ENCODE data around the gene AGXT.

AGXT gene

DNA sequence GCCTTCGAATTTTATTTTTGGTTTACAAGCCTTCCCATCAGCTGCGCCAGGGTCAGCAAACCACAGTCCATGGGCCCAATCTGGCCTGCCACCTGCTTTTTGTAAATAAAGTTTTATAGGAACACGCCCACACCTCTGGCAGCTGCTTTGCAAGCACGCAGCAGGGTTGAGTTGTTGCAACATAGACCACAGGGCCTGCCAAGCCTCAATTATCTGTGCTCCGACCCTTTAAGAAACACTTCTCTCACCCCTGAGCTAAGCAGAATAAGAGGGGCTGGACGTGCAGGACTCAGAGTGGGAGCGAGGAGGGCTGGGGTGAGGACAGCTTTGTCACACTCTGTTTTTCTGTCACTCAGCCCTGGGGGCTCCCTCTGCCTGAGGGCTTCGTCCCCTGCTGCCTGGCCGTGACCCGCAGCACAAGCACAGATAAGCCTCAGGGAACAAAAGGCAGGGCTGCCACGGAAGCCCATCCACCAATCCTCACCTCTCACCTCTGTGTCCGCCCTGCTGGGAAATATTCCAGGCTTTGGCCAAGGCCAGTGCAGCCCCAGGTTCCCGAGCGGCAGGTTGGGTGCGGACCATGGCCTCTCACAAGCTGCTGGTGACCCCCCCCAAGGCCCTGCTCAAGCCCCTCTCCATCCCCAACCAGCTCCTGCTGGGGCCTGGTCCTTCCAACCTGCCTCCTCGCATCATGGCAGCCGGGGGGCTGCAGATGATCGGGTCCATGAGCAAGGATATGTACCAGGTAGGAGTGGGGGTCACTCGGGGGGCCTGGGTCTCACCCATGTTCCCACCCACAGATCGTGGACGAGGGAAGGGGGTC is at the start of gene AGXT:
Gene AGXT, plus strand, starts transcription at position 539 of the 823 bp plus-strand sequence. Its CDS starts 42 bp downstream, at position 581.
- peak; percentile 52 for DNase-seq (ENCODE audit: low spot score)

DNA sequence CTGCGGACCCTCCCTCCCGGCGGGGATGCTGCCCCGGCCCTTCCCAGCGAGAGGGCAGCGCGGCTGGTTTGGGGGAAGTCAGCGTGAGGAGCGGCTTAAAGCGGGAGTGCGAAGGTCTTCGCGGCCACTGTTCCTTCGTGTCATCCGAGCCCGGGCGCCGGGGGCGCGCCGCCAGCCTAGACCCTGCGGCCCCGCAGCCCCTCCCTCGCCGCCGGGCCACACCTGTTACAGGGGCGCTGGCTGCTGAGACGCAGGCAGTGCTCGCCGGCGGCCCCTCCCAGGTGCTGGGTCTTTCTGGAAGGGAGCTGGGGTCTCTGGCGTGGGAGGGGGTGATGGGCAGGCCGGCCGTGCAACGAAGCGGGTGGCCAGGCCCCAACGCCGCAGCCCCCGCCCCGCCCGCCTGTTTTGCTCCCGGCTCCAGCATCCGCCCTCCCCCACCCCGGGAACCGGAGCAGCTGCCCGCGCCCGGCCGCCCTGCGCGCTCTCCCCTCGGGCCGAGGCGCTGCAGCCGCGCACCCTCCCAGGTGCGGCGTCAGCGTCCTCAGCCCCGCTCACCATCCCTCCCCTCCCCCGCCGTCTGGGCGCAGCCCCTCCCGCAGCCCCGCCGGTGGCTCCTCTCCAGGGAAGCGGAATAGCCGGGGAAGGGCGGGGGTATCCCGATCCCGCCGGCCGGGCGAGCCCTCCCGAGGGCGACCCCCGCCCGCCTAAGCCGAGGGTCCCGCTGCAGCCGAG is 49.3 kb upstream of the AGXT start:
- DNase-seq (ENCODE audit: low spot score), result no peak

DNA sequence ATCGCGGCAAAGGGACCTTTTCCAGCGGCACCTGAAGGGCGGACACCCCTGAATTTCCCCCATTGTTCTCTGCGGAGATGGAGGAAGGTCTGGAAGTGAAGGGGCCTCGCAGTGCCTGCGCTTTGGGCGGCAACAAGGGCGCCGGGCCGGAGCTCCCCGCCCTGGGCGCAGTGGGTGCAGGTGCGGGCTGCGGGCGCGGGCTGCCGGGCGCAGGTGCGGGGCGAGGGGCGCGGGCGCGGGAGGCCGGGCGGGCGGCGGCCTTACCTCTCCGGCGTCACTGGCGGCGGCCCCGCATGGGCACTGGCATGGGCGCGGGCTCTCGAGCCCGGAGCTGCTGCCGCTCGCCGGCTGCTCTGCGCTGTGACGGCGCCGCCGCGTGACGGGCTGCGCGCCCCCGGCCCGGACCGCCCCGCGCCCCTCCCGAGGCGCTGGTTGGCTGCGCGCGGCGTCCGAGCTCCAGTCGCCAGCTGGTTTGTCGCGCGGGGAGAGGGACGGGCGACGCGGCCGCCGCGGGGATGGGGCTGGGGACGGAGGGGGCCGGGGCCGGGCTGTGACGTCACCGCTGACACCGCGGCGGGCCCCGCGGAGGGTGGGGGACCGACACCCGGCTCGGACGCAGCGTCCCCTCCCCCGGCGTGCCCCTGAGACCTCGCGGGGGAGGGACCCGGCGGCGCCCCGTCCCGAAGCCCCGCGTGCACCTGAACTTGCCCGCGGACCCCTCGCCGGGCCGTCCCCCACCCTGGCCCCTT is 48.6 kb upstream of the AGXT start, which contains the start of gene KIF1A:
Gene KIF1A, minus strand, starts transcription at position 362 of the 749 bp plus-strand sequence. CDS start 22,467 bp downstream, outside the sequence.
- no peak for DNase-seq (ENCODE audit: low spot score)

DNA sequence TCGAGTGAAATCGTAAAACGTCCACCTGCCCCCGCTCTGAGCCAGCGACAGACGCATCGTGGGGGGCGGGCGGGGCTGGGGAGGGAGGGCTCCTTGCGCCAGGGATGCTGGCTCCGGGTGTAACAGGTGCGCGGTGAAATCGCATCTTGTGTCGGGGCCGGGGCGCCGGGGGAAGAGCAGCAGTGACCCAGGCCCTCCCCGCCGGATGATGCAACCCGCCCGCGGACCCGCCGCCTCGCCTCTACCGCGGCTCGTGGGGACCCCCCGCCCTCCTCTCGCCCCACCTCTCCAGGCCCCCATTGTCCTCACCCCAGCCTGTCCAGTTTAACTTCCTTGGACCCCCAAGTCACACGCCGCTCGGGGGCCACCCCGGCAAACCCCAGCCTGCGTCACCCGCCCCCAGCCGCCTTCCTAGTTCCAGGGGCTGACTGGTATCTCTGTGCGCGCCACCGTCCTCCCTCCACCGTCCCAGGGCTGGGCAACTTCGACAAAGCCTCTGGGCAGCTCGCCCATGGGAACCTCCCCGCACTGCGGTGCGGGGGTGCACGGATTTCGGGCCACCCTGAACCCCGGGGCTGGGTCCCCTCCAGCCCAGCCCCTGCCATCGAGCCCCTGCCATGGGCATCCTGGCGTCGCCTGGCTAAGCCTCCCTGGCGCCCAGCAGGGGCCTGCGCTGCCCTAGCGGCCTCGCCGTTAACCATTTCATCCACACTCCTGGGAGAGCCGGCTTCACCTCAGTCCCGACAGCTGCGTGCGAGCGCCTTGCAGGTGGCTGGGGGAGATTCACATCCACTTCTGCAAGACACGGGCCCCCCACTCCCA is 47.8 kb upstream of the AGXT start:
- no peak for DNase-seq (ENCODE audit: low spot score)

DNA sequence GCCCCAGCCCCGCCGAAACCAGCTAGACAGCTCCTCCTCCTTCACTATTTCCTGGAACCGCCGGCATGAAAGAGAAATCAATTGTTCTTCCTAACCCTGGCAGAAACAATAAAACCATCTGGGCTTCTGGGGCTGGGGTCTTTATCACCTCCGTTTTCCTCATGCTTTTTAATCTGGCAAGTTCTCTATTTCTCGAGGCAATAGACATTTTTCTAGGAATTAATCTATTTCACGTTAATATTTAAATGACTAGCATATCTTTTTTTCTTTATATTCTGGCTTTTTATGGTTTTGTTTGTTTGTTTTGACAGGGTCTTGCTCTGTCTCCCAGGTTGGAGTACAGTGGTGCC is 47.2 kb upstream of the AGXT start:
- DNase-seq (ENCODE audit: low spot score), result no peak

DNA sequence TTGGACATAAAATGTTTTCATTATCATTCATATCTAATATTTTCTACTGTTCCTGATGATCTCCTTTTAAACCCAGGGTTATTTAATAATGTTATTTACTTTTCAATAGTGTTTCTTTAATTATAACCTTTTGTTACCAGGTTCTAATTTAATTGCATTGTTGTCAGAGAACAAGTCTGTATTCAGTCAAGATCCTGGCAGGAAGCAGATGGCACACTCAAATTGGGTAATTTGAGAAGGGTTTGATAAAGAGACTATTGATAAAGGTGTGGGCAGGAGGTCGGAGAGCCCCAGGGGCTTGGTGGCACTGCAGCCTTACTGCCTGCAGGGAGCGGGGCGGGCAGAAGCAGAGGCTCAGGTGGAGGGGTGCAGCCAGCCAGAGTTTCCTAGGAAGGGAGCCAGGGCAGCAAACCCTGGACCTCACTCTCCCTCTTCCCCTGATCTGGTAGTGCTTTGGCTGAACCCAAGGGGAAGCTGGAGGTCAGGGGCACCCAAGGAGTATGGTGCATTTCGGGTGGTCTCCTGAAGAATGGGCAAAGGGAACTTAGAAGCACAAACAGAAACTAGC is 46.3 kb upstream of the AGXT start:
- no peak for DNase-seq (ENCODE audit: low spot score)

DNA sequence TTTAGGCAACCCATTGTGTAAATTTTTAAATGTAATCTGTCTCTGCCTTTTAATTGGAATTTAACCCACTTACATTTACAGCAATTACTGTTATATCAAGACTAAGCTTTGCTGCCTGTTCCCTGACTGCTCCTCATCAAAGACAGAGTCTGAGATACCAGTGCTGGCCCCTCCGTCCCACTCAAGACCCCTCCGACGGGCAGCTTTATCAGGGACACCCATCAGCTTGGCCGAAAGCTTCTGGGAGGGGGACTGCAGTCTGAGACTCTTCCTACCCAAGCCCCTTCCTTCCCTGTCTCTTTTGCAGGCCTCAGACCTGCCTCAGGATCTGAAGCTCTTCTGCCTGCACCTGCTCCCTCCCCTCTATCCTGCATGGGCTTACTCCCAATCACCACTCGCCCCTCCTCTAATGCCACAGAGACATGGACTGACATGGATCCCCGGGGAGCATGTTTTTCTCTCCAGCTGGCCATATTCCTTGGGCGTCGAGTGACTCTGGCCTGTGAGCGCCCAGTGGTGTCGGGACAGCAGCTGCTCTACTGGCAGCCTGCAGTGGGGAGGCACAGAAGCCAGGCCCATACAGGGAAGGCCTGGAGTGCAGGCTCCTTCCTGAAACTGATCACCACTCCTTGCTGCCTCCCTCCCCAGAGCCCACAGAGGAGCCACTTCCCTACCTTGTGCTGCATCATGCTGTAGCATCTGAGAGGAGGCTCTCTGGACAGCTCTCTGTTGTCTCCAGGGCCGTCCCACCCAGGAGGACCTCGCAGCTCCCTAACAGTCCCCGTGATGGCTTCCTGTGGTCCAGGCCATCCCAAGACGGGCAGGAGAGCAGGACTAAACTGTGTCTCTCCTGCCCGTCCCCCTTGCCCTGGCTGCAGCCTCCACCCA is 44.9 kb upstream of the AGXT start:
- DNase-seq (ENCODE audit: low spot score), result no peak

DNA sequence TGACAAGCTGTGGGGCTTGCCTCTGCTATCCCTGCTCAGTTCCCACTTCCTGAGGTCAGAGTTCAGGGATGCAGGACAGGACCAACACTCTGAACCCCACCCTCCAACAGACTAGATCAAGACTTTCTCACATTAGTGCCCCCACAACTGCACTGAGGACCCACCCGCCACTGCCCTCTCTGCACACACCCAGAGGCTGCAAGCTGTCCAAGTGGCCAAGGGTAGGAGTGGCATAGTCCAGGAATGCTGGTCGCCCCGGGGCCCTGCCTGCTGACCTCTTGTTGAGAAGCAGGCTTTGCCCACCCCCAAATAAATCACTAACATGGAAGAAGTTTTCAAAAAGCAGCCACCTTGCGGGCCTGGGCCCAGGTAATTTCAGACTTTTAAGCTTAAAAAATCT is 43.1 kb upstream of the AGXT start:
- DNase-seq (ENCODE audit: low spot score), result no peak

DNA sequence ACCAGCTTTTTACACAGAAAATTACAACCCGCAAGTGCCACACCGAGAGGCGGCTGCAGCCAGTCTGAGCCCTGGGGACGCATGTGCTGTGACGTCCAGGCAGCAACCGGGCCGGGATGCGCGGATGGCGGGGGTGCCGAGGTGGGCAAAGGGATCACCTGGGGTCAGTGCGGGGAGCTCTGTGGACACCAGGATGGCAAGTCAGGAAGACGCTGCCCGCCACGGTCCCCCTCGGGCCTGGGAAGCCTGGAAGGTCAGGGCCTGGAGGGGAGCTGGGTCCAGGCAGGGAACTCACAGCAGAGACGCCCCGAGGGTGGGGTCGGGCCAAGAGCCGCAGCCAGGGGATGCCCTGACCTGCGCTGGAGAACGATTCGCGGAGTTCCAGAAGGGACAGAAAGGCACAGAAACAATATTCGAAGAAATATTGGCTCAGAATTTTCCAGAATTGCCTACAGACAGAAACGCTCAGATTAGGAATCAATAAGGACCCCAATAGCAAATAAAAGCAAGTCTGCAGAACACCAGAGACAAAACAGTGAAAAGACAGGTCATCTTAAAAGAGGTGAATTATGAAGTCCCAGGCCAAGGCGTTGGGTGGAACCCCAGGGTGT is 36.9 kb upstream of the AGXT start:
- DNase-seq (ENCODE audit: low spot score), result no peak

DNA sequence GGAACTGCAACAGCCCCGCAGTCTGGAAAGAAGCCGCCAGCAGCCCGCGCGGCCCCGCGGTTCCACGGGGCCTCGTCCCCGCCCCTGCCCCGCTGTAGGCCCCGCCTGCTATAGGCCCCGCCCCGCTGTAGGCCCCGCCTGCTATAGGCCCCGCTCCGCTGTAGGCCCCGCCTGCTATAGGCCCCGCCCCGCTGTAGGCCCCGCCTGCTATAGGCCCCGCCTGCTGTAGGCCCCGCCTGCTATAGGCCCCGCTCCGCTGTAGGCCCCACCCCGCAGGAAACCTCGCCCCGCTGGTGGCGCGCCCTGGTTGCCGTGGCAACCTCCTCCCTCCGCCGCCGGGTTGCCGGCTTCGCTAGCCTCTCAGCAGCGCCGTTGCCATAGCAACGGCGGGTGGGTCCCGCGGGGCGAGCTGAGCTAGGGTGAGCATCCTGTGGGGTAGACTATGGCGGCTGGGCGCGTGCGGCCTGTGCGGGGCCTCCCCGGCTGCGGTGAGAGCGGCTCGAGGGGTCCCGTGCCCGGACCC is 36.4 kb upstream of the AGXT start:
- peak; percentile 83 for DNase-seq (ENCODE audit: low spot score)

DNA sequence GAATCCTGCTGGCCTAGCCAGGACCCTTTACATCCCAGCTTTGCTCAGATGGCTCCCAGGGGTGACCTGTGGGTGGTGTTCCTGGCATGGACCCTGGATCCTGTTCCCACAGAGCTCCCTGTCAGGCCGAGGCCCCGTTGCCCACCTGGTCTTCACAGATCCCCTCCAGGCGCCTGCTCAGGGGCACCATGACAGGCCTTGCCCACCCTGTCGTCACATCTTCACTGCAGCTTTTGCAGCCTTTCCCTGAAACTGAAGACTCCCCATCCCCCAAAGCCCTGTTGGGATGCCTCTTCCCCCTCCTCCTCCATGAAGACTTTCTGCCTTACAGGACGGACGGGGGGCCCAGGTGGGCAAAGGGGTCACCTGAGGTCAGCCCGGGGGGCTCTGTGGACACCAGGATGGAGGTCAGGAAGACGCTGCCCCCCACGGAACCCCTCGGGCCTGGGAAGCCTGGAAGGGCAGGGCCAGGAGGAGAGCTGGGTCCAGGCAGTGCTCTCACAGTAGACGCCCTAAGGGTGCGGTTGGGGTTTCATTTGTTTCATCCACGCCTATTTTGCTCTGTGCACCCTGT is 35.6 kb upstream of the AGXT start:
- DNase-seq (ENCODE audit: low spot score), result no peak

DNA sequence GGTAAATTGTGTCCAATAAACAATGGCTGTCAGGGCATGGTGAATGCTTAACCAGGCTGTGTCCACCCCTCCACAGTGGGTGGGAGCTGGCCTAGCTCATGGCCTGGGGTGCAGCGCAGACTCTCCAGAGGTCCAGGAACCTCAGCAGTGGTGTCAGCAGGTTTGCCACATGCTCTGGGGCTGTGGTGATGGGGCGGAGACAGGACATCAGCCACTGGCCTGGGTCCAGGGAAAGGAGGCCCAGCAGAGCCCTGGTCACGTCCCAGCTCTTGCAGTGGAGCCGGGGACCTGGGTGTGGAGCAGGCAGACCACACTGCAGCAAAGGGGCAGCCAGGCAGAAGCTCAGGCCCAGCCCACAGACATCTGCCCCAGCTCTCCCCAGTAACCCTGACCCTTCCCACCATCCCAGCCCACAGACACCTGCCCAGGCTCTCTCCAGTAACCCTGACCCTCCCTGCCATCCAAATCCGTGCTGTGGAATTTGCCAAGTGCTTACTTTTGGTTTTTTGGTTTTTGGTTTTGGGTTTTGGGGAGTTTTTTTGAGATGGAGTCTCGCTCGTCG is 34.8 kb upstream of the AGXT start:
- DNase-seq (ENCODE audit: low spot score), result no peak

DNA sequence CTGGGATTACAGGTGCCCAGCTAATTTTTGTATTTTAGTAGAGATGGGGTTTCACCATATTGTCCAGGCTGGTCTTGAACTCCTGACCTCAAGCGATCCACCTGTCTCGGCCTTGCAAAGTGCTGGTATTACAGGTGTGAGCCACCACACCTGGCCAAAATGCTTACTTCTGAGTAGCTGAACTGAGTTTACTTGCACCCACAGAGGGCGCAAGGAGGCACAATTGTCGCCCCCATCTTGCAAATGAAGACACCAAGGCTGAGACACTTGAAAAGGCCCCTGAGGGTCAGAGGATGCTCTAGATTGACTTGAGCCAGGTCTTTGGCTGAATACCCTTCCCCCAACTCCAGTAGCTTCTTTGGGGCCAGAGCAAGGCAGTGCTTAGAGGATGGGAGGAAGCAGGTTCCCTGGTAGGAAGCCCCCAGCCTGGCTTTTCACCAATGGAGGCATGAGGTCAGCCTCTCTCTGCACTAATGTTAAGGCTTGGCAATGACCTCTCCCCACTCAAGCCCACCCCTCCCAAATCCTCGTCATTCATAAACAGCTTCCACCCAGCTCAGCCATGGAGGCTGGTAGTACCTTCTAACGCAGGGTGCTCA is 34.1 kb upstream of the AGXT start:
- no peak for DNase-seq (ENCODE audit: low spot score)

DNA sequence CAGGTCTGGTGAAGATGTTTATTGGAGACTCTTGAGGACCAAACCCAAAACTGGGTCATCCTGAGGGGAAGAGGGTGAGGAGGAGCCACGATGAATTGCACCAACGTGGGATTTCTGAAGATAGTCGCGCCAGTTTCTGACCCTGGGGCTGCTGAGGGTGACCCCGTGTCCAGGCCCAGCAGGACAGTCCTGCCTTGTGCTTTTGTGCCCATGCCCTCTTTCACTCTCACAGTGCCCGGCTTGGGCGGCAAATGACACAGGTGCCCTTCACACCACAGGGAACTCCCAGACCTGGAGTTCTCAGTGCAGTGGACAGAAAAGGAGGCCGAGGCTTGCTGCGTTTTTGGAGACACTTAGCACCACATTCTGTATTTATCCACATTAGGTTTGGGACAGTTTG is 33.1 kb upstream of the AGXT start:
- DNase-seq (ENCODE audit: low spot score), result no peak

DNA sequence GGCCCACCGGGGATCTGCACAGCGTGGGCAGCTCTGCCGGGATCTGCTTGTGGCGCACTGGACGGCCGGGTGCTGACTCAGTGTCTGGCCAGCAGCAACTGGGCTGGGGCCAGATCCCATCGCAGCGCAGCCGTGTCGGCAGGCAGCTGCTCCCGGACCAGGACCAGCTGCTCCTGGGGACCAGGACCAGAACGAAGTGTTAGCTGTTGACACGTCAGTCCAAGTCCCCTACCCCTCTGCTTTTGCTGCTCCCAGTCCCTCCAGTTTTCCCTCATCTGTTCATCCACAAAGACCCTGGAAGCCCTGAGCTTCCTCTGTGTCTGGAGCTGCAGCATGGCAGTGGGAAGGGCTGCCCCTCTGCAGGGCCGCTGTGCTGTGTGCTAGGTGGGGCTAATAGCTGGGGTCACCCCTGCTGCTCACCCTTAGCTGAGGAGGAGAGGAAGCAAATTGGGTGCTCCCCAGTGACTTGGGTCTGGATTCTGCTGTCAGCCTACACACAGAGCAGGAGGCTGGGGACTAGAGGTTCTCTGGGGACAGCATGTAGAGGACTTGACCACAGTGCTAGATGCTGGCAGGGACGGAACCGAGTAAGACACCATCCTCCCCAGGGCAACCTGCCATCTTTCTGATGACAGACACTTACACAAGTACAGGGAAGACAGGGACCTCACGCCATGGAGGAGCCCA is 31.7 kb upstream of the AGXT start:
- DNase-seq (ENCODE audit: low spot score), result no peak

DNA sequence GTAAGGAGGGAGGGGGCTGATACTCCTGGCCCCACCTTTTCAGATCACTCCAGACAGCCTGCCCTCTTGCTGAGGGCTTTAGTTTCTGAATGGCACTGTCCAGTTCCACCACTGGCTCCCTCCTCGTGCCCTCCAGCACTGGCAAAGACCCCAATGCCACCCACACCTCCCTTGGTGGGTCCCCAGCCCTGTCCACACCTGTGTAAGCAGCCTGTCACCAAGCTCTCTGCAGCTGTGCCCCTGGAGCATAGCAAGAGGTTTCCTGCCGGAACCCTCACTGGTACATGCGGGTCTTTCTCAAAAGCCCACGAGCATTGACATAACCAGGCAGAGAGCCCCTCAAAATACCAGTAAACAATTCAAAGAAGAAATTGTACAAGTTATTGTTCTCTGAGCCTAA is 31.0 kb upstream of the AGXT start:
- no peak for DNase-seq (ENCODE audit: low spot score)

DNA sequence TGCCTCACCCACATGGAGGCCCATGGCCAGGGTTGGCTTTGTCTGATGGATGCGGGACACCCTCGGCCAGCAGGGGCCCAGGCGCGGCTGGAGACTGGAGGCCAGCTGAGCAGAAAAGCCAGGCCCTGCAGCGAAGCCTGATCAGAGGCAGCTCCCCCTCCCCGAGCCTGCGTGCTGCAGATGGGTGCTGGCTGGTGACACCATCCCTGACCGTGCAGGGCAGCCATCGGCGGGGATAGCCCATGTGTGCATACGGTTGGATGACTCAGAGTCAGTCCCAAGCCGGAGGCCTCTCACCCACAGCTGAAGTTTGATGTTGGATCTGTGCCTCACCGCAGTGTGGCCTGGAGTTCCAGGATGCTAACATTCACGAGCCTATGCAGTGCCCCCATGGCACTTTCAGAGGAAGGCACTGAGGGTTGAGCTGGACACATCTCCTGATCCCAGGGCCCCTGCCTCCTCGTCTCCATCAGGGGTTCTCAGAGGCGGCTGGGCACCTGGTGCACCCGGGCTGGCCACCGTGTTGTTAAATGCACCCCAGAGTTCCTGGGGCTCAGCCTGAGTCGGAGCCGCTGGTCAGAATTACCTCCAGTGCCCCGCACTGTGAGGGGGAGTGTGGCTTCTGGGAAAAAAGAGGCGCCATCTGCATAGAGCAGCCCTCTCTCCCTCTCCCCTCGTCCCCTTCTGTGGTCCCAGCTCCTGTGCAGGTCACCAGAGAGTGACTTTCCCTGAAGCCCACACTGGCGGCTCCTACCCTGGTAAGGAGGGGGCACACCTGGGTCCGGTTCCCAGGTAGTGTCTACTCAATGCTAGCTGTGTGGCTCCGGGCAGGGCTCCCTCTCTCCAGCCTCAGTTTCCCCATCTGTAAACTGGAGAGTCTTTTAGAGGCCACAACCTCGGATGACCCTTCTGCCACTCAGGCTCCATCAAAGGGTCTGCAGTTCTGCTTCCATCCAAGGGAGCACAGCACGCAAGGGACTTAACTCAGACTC is 29.2 kb upstream of the AGXT start:
- DNase-seq (ENCODE audit: low spot score), result no peak

Measured in HuH-7.5 (cell line).